ENCODE measurements around the gene MX1. TPM values are rescaled to one million over a fixed set of nuclear protein-coding genes. Genes with fewer than 3 reads are reported as not detected.
A peak's percentile ranks its signal among the peaks of the same experiment; 100 is the strongest.

The MX1 gene
- total and polyA plus RNA-seq, 2 of the 13 experiments (the other 11 are each of a cell fraction or from before 2014, with no cell fraction given) = 2.6 to 5.8 TPM

- peaks cover 58% of the 10 kb centered on the region for H3K4me1 ChIP-seq (ENCODE audit: insufficient read depth, low read length)
- peak overlapping the region; percentile 32 for H3K27ac ChIP-seq (ENCODE audit: extremely low read length, insufficient read depth, low read length)
- no peak overlapping the region for H2AFZ ChIP-seq (ENCODE audit: low read length)
- 6% methylated on average over 8 of the region's 8 CpGs for WGBS (ENCODE audit: low lambda C conversion rate)
- no peaks in the 10 kb centered on the region for H3K9me3 ChIP-seq (ENCODE audit: low read length)
- peak; percentile 53 for ATAC-seq
- no peaks in the 10 kb centered on the region for H3K36me3 ChIP-seq (replicated peaks in 1 of 2; ENCODE audit: control insufficient read depth in 1 of 2, insufficient read depth in 2 of 2, low read length in 2 of 2)
- in situ Hi-C loops (cut with HindIII; ENCODE audit: extremely low pct_ligation_motif_present, low pct_unique_long_range_greater_than_20kb) (no loop called here), intact Hi-C loops (cut with micrococcal nuclease; ENCODE audit: unreplicated experiment) (no loop called here)
- FAIRE-seq = peak; percentile 12
- H3K79me2 ChIP-seq (ENCODE audit: insufficient read depth, low read length) = no peaks in the 10 kb centered on the region
- H4K20me1 ChIP-seq (ENCODE audit: insufficient read depth, low read length) = no peaks in the 10 kb centered on the region
- H3K4me3 ChIP-seq (replicated peaks in 1 of 3; ENCODE audit: insufficient read depth in 1 of 3, low read depth in 2 of 3, low read length in 3 of 3) = peak overlapping the region in 1 of 3 experiments; percentile 37; a peak in 1 of 6 replicates
- BruUV-seq (replicated peaks) = no TSS peak
- H3K4me2 ChIP-seq (ENCODE audit: low read depth, low read length) = peak overlapping the region; percentile 71
- no peak overlapping the region for H3K9ac ChIP-seq (ENCODE audit: insufficient read depth, low read depth, low read length)
- CTCF ChIA-PET (ENCODE audit: low intra/inter-chr PET ratio, low total read pairs) = no interaction called here
- no peaks in the 10 kb centered on the region for H3K27me3 ChIP-seq (ENCODE audit: control insufficient read depth in 1 of 2, insufficient read depth in 2 of 2, low read length in 2 of 2)
- peak; percentile 58 for DNase-seq (ENCODE audit: low spot score)
- POLR2A ChIA-PET = interaction anchor here (3.3 kb wide), 1 partner anchor 11 kb away, joined by 18 read pairs; the partner anchor contains the start of gene TMPRSS2
- TF ChIP-seq HNF4A (CRISPR knock-in tag; IDR thresholded peaks at IDR 0.05) (0 out of 2 replicates have a peak, but pooled peaks have one; percentile 5), HNF1A (IDR thresholded peaks at IDR 0.05; ENCODE audit: low read depth) (peak; percentile 76), HNF1A (CRISPR knock-in tag; IDR thresholded peaks at IDR 0.05; ENCODE audit: borderline replicate concordance) (peak; percentile 43; the same call in 1 of the 2 replicates), SOX6 (IDR thresholded peaks at IDR 0.05) (no peak), SOX6 (CRISPR knock-in tag; IDR thresholded peaks at IDR 0.05) (peak; percentile 68; the same call in 1 of the 2 replicates), NR2F6 (IDR thresholded peaks at IDR 0.05) (peak; percentile 32; the same call in 1 of the 2 replicates), NR2F6 (CRISPR knock-in tag; IDR thresholded peaks at IDR 0.05) (no peak), PHF21A (CRISPR knock-in tag; IDR thresholded peaks at IDR 0.05) (peak; percentile 34; the same call in 1 of the 2 replicates), FOXA3 (CRISPR knock-in tag; IDR thresholded peaks at IDR 0.05) (0 out of 2 replicates have a peak, but pooled peaks have one; percentile 34), GATAD2A (CRISPR knock-in tag; IDR thresholded peaks at IDR 0.05) (0 out of 2 replicates have a peak, but pooled peaks have one; percentile 6), TCF7L2 (IDR thresholded peaks at IDR 0.05; ENCODE audit: low read depth, low read length) (no peak), TCF7 (IDR thresholded peaks at IDR 0.05; ENCODE audit: low read depth) (peak; percentile 28; the same call in 1 of the 2 replicates), SALL1 (CRISPR knock-in tag; IDR thresholded peaks at IDR 0.05) (peak; percentile 50; the same call in 1 of the 2 replicates), EP300 (IDR thresholded peaks at IDR 0.05; ENCODE audit: low read depth in 2 of 2, low read length in 2 of 2) (0 out of 4 replicates have a peak, but pooled peaks of 1 of the 2 experiments have one; percentile 21), EP300 (CRISPR knock-in tag; IDR thresholded peaks at IDR 0.05; ENCODE audit: borderline replicate concordance) (no peak)
- TF ChIP-seq, protein P1, sequence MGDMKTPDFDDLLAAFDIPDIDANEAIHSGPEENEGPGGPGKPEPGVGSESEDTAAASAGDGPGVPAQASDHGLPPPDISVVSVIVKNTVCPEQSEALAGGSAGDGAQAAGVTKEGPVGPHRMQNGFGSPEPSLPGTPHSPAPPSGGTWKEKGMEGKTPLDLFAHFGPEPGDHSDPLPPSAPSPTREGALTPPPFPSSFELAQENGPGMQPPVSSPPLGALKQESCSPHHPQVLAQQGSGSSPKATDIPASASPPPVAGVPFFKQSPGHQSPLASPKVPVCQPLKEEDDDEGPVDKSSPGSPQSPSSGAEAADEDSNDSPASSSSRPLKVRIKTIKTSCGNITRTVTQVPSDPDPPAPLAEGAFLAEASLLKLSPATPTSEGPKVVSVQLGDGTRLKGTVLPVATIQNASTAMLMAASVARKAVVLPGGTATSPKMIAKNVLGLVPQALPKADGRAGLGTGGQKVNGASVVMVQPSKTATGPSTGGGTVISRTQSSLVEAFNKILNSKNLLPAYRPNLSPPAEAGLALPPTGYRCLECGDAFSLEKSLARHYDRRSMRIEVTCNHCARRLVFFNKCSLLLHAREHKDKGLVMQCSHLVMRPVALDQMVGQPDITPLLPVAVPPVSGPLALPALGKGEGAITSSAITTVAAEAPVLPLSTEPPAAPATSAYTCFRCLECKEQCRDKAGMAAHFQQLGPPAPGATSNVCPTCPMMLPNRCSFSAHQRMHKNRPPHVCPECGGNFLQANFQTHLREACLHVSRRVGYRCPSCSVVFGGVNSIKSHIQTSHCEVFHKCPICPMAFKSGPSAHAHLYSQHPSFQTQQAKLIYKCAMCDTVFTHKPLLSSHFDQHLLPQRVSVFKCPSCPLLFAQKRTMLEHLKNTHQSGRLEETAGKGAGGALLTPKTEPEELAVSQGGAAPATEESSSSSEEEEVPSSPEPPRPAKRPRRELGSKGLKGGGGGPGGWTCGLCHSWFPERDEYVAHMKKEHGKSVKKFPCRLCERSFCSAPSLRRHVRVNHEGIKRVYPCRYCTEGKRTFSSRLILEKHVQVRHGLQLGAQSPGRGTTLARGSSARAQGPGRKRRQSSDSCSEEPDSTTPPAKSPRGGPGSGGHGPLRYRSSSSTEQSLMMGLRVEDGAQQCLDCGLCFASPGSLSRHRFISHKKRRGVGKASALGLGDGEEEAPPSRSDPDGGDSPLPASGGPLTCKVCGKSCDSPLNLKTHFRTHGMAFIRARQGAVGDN (CRISPR knock-in tag; IDR thresholded peaks at IDR 0.05) = peak; percentile 40
Observed at GRCh38 chr21:41497788-41498187, 71.7 kb downstream of the MX1 start.

Data from HepG2 (cell line).